ENCODE results near the gene KPNB1.

DNA sequence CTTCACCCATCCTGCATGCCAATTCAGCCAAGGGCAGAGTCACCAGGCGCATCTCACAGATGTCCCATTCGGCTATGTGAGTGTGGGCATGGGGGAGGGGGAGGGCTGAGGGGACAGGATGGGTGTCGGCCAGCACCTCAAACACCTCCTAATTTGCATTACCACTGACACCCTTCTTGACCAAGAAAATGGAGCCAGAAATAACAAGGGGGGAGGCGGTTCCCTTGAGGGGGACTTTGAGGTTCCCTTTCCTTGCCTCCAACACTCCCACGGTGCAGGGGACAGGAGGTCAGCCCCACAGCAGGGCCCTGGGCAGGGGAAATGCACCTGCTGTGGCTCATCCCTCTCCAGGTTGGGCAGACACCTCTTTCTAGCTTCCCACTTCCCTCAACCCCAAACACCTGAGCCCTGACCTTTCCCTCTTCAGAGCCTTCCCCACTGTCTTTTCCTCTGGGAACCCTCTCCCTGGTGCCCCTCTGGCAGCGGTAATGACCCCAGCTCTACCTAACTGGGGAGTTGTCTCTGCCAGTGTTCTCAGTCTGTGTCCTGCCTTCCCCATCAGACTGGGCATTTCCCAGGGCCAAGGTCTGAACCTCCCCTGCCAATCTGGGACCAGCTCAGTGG, 65.2 kb downstream of the KPNB1 start:
- no peak for TF ChIP-seq GATA2 (IDR thresholded peaks at IDR 0.05; ENCODE audit: low read depth, low read length)
- no peak for TF ChIP-seq GATA3 (IDR thresholded peaks at IDR 0.05; ENCODE audit: low read depth, low read length)
